Measurements from ENCODE around the gene BRIP1.

GRCh38 chr17:61684818-61685217 is 178.5 kb downstream of the BRIP1 start:
- TF ChIP-seq, protein P1, sequence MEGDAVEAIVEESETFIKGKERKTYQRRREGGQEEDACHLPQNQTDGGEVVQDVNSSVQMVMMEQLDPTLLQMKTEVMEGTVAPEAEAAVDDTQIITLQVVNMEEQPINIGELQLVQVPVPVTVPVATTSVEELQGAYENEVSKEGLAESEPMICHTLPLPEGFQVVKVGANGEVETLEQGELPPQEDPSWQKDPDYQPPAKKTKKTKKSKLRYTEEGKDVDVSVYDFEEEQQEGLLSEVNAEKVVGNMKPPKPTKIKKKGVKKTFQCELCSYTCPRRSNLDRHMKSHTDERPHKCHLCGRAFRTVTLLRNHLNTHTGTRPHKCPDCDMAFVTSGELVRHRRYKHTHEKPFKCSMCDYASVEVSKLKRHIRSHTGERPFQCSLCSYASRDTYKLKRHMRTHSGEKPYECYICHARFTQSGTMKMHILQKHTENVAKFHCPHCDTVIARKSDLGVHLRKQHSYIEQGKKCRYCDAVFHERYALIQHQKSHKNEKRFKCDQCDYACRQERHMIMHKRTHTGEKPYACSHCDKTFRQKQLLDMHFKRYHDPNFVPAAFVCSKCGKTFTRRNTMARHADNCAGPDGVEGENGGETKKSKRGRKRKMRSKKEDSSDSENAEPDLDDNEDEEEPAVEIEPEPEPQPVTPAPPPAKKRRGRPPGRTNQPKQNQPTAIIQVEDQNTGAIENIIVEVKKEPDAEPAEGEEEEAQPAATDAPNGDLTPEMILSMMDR (IDR thresholded peaks at IDR 0.05): no peak
- TF ChIP-seq ZFX (IDR thresholded peaks at IDR 0.05; ENCODE audit: borderline replicate concordance): no peak
